Skeletal muscle cell (primary cell): ENCODE data around the gene WDFY4.

ENCODE experiments used
- DNase-seq: peaks from one replicate; pipeline ENCODE4 v3.0.0-alpha.2; 2010; ENCODE audit warnings: low read depth
- H3K4me3 ChIP-seq: 2 replicates; pipeline ENCODE4 v1.5.1; 2011; ENCODE audit warnings: low read depth, mild to moderate bottlenecking, control low read depth, low read length, moderate library complexity

WDFY4 gene

DNA sequence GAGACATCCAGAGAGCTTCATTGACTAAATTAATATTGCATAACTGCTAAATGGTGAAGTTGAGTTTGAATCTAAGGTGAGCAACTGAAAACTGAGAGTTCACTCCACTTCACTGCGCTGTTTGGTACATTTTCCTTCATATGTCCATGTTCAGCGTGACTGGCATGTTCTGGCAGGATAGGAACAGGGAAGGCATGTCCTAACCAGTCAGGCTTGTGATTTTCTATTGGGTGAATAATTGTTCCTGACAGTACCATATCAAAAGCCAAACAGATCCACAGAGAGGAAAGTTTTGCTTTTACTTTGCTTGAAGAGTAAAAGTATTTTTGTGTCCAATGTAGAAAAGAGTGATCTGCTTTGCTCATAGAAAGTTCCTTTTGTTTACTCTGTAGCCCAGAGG, 53.2 kb downstream of the WDFY4 start:
- no peak for DNase-seq
- no peak overlapping the region for H3K4me3 ChIP-seq

DNA sequence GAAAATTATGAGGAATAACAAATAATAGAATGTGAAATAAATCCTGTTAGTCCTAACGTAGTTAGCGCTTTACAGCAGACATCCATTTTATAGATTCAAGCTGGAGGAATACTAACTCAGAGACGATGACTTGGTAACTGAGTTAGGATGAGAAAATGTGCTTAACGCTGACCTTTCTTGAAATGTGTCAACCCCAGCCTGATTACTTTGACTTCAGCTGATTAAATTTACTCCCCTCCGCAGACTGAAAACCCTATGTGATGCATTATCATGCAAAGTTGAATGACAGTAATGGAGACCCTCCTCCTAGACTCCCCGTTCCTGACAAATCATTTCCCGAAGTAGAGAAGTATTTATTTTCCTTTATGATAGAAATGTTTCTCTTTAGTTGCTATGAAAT, 54.5 kb downstream of the WDFY4 start:
- no peak for DNase-seq
- no peak overlapping the region for H3K4me3 ChIP-seq

DNA sequence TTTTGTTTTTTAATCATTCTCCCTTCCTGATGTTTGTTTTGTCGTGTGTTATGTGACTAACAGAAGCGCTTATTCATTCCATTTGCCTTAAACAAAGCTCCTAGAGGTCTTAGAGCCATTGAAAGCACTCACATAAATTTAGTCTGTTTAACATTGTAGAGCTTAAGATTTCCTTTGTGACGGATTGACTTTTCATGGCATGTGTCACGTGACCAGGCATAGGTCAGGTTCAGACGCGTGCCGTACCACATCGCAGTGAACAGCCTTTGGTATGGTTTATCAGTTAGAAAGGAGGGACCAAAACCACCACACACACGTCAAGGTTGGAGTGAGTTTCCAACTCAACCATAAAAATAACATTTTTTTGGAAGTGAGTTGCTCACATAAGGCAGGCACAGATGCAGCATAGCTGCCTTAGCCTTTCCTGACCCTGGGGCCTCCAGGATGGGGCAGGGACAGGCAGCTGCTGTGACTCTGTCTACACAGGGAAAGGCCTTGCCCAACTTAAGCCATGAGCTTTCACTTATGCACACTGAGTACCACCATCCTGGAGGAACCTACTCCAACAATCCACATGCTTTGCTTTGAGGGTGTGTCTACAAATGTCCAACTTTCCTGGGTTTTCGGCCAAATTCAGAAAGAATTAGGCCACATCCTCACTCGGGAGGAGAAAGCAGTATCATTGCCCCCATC, 55.5 kb downstream of the WDFY4 start:
- no peak for DNase-seq
- no peak overlapping the region for H3K4me3 ChIP-seq

DNA sequence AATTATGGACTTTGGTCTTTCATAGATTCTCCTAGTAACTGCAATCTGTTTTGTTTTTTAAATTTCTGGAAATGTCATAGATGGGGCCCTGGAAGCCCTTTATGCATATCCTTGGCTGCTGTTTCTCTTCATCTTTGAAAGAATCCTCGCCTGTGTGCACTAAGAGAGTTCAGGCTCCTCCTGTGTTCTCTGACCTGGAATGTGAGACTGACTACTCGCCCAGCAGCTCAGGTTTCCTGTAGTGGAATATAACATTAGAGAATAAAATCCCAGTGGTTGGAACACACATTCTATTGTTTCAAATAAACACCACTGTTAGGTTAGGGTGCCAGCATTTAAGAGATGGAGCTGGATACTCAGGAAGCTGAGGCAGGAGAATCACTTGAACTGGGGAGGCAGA, 56.3 kb downstream of the WDFY4 start:
- H3K4me3 ChIP-seq: no peak overlapping the region
- no peak for DNase-seq

DNA sequence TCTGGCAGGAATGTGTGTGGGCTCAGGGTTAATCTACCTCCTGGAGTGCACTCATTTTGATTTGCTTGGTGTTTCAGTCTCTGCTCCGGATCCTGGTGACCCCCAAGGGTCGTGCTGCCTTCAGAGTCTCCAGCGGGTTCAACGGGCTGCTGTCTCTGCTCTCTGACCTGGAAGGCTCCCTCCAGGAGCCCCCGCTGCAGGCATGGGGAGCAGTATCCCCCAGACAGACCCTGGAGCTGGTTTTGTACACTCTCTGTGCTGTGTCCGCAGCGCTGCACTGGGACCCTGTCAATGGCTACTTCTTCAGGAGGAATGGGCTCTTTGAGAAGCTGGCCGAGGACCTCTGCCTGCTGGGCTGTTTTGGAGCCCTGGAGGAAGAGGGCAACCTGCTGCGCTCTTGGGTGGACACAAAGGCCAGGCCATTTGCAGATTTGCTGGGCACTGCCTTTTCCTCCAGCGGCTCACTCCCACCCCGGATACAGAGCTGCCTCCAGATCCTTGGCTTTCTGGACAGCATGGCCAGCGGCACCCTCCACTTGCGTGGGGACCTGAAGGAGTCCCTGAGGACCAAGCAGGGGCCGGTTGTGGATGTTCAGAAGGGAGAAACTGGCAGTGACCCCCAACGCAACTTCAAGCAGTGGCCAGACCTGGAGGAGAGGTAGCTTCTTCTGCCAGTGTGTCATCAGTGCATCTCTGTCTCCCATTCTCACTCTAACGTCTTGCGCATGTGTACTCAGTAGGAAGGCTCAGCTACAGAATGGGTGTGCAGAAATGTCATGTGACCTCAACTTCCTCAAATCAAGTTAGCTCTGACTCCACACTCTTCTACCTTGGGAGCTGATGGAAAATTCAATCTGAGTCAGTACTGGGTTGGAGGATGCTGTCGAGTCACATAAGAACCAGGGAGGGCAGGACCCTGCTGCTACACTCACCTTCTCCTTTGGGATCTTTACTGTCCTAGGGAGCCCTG, 58.5 kb downstream of the WDFY4 start:
- DNase-seq: no peak
- H3K4me3 ChIP-seq: no peak overlapping the region

DNA sequence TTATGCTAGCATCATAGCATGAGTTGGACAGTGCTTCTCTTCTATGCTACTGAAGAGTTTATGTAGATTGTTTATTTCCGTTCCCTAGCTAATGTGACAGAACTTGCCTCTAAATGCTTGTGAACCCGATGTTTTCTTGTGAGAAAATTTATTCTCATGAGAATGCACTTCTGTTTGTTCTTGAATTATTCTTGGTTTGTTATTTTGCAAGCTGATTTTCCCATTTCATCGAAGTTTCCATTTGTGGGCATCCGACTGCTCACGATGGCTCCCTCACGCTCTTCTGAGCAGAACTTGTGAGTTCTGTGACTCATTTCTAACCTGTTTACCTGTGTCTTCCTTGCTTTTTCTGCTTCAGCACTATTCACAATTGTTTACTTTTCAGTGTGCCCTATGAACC, 59.9 kb downstream of the WDFY4 start:
- no peak overlapping the region for H3K4me3 ChIP-seq
- no peak for DNase-seq

DNA sequence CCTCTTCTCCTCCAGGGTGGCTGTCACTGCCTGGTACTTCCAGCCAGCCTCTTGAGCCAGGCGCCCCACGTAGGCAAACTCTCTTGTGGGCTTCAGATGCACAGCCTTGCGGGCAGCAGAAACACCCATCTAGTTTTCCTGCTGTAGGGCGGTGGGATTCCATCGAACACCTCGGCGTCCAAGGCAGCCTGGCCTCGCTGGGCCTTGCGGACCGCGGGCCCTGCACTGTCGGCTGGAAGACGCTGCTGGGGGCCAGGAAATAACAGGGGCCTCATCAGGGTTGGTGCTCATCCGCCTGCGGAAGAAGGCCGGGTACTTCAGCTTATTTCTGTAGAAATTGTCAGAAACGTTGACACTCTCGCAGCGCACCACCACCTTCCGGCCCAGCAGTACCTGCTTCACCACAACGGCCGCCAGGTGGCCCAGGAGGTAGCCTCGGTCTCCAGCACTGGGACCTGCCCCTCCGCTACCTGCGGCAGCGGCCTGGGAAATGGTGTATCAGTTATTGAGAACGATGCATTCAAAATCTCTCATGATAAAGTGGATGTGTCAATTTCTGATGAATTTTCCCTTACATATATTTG, 61.1 kb downstream of the WDFY4 start:
- DNase-seq: no peak
- no peak overlapping the region for H3K4me3 ChIP-seq

DNA sequence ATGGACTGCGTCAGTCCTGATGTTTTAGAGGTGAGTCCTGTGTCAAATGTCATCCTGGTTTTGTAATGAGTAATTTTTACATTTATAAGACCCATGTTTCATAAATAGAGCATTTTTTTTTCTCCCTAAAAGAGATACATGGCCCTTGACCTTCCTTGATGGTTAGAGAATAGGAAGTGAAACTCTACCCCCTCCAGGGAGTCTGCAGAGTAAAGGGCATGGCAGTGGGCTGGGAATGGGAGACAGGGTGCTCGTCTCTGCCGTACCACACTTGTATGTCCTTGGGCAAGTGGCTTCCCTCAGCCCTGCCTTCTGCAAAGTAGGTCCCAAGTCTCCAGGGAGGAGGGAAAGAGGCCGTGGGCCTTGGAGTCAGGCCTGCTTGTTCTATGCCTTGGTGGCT, 63.9 kb downstream of the WDFY4 start:
- H3K4me3 ChIP-seq: no peak overlapping the region
- no peak for DNase-seq

DNA sequence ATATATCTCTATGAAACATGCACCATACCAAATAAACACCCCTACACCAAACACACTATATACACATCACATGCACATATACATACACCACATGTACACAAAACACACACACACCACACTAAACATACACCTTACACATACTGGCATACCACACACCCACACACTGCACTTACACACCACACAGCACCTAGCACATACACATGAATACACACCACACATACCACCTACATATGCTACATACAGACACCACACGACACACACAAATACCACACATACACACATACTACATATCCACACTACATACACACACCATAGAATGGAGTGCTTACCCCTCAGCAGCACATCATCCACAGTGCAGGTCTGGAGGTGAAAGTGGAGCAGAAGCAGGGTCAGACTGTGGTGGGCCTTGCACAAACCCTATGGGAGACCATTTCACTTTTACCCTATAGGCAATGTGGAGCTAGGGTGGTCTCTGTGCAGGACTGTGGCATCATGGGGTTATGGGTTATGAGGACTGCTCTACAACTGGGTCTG, 64.6 kb downstream of the WDFY4 start:
- H3K4me3 ChIP-seq: no peak overlapping the region
- DNase-seq: no peak

DNA sequence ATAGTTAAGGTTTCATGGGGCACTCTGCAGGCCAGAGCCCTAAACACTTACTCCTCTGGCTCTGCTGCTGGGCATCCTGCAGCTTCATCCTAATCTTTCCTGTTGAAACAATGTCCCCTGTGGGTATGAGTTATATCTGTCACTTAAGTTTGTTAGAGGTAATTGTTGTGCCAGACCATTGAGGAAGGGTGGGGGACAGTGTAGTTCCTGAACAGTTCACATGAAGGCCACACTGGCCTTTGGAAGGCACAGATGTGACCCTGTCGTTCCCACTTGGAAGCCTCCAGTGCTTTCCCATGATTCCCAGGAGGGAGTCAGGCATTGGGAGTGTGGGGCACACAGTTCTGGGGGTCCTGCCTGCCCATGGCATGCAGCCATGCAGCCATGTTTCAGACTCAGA, 65.3 kb downstream of the WDFY4 start:
- DNase-seq: no peak
- no peak overlapping the region for H3K4me3 ChIP-seq

DNA sequence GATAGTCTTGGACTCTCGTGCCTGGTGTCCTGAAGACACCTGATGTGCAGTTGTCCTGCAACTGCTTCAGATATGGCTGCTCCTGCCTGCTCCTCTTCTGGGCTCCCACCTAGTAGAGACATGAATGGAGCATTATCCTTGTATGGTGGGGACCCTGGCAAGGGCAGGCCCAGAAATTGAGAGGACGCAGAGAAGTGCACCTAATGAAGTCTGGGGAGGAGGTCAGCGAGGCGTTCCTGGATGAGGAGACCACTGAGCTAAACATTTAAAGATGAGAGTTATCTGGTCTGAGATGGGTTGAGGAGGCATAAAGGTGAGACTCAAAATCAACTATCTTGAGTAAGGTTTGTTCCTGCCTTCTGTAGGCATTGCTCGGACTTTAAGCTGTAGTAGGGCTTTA, 66.3 kb downstream of the WDFY4 start:
- no peak overlapping the region for H3K4me3 ChIP-seq
- no peak for DNase-seq

DNA sequence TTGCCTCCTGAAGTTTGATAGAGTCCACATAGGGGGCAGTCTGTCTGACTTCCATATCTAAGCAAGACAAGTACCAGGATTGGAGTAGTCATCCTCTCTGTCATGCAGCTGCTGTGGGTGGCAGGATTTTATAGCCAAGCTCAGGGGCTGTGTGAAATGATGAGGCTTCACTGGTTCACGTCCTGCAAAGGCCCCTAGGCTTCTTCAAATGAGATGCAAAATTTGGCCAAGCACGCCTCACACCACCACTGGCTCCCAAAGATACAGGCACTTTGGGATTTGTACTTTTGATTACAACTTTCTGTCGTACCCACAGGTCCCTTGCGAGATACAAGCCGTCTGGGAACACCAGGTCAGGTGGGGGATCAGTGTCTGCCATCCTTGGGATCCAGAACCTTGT, 67.1 kb downstream of the WDFY4 start:
- H3K4me3 ChIP-seq: no peak overlapping the region
- no peak for DNase-seq

DNA sequence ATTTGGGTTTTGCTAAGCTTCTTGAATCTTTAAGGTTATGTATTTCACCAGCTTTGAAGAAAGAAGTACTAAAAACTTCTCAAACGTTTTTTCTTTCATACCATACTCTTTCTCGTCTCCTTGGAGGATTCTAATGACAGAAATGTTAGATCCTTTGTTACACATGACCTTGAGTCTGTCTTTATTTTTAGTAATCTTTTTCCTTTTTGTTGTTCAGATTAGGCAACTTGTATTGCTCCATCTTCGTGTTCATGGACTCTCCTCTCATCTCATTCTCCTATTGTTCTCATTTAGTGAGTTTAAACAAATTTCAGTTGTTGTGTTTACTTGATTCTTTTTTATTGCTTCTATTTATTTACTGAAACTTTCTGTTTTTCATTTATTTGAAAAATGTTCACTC, 73.7 kb downstream of the WDFY4 start:
- no peak for DNase-seq
- H3K4me3 ChIP-seq: no peak overlapping the region

DNA sequence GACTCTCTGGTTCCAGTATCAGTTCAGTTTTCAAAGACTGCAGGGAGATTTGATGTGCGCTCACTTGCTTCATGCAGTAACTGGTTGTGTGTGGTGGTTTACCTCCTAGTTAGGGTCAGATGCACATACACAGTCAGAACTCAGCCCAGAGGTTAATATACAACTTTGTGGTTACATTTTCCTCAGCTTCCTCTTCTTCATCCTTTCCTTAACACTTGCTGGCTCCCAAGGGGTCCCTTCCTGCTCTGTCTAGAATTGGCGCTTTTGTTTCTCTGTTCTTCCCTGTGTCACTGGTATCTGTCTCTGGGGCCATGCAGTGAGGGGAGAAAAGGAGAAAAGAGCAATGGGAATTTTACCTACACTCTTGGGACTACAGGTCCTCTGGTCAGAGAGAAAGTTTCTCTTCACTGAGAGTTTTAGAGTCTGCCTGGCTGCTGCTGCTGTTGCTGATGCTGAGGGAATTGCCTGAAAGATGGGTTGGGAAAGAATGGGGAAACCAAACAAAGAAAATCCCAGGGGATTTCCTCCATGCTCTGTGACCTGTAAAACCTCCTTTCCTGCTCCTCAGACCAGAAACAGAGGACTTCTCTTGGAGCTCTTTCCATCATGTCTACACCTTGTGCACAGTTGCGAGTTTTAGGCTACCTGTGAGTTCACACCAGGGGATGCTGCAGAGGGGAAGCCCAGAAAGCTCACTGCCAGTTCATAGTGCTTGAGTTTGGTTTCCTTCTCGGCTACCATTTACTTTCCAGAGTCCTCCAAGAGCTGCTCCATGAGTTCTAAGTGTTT, 74.6 kb downstream of the WDFY4 start:
- H3K4me3 ChIP-seq: no peak overlapping the region
- DNase-seq: no peak

DNA sequence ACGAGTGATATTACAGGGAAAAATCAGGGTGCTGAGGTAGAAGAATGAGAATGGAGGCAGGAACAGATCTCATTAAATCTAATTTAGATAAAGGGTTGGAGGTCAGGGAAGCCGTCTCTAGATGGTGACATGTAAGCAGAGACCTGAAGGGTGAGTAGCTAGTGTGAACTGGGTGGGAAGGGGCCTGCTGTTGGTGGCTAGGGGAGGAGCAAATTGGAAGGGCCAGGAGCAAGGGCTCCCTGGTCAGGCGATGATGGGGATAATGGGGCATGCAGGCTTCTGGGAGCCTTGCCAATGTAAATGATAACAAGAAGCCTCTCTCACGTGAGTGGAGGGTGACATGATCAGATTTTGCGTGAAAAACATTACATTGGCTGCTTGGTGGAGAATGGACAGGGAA, 76.3 kb downstream of the WDFY4 start:
- H3K4me3 ChIP-seq: no peak overlapping the region
- DNase-seq: no peak

DNA sequence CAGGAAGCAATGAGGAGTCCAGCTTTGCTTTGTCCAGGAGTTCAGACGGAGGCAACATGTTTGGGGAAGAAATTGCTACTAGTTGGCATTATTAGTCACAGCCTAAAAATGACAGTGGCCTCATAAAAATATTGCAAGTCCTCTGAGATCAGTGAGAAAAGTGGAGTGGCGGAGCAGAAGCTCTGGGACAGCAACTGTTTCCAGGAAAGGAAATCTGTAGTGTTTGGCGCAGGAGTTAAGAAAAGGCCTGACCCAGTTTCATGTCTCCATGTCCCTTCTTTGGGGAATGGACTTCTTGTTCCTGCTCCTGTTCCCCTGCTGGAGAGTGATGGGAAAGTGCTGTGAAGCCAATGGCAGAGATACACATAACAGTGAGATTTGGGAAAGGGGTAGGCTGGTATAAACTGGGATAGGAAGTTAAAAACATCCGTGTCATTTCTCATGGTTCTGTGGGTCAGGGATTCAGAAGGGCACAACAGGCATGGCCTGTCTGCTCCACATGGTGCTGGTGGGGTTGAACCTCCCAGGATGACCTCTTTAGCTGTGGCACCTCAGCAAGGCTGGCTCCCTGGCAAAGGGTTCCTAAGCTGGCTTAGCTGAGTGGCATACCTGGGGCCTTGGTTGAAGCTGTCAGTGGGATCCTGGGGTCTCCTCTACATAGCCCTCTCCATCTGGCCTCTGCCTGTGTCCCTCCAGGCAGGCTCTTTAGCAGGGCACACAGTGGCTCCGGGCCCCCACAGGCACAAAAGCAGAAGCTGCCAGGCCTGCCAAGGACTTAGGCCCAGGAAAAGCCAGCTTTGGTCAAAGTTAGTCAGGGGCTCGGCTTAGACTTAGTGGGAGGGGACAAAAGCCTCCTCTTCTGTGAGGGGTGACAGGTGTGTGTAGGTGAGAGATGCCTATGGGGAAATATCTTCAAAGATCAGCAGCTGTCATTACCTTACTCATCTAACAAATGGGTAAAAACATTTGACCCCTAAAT, 77.7 kb downstream of the WDFY4 start:
- DNase-seq: no peak
- no peak overlapping the region for H3K4me3 ChIP-seq

DNA sequence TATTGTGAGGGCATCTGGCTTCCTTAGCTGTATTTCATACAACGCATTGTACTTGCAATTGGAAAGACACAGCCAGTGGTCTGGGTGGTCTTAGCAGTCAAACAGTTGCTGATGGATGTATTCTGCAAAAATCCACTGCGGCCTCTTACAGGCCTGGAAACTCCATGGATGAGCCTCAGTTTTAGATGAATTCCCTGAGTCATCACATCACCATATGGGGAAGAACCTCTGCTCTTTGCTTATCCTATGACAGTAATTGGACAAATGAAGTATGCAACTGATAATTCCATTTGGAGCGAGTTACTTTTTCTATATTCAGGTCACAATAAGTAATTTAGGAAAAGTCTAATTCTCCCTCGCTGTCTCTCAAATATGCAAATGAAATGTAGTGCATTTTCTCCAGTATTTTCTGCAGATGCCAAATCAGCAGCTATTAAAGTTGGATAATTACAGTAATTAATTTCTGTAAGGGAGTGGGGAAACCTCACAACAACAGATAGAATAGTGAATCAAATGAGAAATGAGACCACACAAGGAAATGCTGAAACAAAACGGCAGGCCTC, 78.8 kb downstream of the WDFY4 start:
- H3K4me3 ChIP-seq: no peak overlapping the region
- no peak for DNase-seq

DNA sequence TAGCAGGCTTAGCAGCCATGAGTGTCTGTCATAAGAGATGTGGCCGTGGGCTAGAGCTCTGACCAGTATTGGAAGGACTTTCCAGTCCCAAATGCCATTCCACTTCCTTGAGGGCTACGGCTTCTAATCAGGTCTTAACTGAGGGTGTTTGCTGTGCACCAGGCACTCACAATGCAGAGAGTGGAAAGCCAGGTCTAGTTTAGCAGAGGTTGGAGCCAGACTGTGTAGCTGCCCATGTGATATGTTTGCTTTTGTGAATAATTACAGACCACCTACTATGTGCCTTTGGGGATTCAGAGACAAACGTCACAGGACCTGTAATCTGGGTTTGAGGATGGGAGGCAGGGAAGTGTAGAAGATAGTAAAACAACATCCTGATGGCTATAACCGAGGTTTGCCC, 79.8 kb downstream of the WDFY4 start:
- no peak for DNase-seq

More for the DNA sequence above, 79.8 kb downstream of the WDFY4 start:
- no peak overlapping the region for H3K4me3 ChIP-seq
